HG02884 (cell line): ENCODE measurements around the gene CTBP2.
"Not testable (repeated sequence)": the region's sequence is repeated elsewhere in the genome, so short reads cannot be mapped to it uniquely, and the experiment has no call there.

ENCODE experiments used
- ATAC-seq: cut with Tn5 transposase; IDR thresholded peaks from one replicate; pipeline ENCODE4 v1.9.1; 2021; ENCODE audit warnings: mild to moderate bottlenecking, moderate library complexity; ENCODE audit not compliant: unreplicated experiment

CTBP2 gene

DNA sequence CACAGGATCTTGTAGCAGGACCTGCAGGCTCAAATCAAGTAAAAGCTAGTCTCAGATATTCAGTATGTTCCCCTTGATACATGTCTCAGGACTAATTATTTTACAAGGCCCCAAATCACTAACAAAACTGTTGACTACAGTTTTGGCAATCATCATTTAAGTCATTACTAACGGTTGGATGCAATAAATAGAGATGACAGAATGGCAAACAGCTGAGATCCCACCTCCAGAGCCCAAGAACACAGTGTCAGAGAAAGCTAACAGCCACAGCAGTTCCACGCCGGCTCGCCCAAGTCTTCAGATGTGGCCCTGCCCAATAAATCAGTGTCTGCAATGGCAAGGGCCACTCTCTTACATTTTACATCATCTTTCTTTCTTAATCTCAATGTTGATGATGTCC is 87.6 kb downstream of the CTBP2 start:
- no peak for ATAC-seq

DNA sequence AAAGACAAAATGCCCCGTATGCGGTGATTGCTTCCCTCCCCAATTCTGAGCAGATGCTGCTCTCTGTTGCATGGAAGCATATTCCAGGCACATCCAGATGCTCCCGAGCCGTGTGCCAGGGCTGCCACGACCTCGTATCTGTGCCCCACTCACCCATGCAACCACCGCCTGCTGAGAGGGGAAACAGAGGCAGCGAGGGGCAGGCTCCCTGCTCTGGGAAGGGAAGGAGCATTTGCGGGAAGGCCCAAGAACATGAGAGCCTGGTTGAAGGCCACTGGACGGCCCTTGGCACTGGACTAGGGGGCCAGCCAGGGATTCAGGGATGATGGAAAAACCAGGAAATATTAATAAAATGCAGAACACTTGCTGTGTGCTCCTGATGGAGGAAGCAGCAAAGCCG is 89.4 kb downstream of the CTBP2 start:
- ATAC-seq = no peak

DNA sequence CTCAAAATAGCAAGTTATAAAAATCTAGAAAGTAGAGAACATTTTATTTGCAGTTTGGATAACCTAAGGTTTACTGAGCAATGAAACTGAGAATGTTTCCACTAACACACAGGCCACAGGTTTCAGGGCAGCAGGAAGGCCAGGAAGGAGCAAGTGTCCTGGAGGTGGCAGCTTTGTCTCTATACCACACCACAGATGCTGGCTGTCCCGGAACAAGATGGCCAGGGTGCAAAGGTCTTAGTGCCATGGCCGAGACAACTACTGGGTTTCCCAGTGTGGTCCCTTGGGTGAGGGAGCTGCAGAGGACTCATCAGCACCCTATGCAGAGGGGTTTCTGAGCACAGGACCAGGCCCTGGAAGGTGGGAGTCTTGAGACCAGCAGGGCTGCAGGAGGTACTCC is 92.0 kb downstream of the CTBP2 start:
- no peak for ATAC-seq

DNA sequence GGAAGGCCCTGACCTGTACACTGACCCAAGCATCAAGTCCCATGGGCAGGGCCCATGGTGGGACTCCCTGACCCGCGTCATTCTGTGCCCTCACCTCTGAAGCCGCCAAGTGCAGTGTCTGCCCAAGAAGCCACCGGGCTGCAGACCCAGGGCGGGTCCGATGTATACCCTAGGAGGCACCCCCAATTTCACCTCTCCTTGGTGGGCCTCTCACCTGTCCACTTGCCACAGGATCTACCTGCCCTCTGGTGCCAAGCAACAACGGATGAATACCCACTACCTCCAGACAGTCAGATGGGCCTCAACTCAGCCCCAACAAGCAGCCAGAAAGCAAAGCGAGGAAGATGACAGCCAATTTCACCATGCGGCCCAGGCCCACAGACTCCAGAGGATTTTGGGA is 92.6 kb downstream of the CTBP2 start:
- no peak for ATAC-seq

DNA sequence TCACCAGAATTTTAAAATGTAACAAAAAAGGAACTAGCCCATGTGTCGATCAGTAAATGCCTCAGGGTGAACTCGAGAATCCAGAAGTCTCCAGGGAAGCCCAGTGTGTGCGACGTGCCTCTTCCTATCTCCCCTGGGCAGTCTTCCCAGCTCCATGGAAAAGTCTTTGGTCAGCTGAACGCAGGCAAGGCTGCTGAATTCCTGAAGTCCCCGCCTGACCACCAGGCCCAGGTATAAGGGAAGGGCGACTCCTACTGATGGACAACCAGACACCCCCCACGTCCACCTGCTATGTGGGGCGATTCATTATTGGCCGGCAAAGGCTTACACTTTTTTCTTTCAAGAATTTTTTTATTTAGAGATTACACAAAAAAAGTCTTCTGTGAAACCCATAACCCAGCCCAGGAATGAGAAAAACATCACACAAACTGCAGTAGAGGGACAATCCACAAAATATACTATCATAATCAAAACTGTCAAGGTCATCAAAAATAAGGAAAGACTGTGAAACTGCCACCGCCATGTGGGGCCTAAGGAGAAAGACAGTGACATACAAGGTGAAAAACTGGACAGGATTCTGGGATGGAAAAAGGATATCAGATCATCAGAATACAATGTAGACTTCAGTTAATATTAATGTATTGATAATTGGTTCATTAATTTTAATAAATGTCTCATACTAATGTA is 93.5 kb downstream of the CTBP2 start:
- ATAC-seq = no peak

DNA sequence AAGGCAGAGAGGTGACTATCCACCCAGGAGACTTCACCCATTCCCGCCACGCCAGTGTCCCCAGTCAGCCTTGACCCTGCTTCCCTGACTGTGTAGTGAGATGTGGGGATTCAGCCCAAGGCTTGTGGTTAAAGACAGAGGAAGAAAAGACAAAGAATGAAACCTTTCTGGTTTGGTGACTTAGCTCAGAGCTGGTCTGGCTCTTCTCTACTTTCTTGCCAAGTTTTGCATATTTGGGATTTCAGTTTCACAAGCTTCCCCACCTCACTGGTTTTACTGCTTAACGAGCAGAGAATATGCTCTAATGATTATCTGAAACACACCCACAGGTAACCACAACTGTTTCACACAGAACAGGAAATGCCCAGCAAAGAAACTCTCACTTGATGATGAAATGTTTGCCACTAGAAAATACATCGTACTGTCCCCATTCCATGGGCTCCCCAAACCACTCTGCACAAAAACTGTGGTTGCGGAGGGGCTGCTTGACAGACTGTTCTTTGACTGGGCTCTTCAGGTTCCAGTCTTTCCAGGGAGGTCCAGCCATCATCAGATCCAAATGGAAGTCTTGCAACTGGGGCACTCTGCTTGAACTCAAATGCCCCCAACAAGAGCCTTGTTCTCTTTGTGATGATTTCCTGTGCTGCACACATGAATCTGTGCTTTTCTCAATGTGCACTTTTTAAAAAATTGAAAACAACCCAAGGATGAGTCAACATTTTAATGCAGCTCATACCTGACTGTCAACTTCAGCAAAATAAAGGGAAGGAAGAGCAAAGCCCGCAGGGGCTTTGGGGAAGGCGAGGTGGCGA is 95.5 kb downstream of the CTBP2 start:
- peak; percentile 81 for ATAC-seq

DNA sequence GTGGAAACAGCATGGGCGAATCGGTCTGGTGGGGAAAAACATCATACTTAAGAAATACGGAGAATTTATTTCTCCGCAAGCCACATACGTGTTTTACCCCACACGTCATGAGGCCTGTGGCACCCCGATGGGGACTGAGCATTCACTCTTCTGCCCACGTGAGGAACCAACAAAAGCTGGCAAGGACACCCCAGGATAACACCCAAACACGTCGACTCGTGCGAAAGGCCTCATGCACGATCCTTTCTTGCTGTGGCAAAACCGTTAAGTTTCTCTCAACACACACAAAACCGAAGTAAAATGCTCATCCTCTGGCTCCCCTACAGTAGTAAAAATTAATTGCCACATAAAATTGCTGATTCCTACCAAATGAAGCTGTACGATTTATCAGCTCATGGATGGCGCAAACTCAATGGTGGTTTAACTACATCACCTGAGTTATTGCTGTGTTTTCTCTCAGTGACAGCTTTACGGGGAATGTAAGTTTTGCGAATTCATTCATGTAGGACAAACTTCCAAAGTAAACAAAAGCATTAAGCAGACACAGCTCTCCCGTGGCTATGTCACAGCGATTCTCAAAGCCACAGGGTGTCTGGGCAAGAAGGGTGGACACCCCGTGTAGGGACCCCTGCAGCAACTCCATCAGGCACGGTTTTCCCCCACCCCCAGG is 97.0 kb downstream of the CTBP2 start:
- no peak for ATAC-seq

DNA sequence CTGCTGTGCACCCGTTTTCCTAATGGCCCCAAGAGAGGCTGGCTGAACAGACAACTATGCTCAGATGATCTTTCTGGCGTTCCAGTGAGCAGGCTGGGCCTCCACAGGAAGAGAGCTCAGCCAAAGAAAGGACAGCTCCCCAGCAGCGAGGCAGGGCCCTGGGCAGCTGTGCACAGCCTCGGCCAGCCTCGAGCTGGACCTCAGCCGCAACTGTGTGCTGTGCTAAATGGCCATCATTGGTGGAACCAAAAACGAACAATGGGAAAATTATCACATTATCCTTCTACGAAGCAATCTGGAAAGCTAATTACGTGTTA is 97.5 kb downstream of the CTBP2 start:
- no peak for ATAC-seq

DNA sequence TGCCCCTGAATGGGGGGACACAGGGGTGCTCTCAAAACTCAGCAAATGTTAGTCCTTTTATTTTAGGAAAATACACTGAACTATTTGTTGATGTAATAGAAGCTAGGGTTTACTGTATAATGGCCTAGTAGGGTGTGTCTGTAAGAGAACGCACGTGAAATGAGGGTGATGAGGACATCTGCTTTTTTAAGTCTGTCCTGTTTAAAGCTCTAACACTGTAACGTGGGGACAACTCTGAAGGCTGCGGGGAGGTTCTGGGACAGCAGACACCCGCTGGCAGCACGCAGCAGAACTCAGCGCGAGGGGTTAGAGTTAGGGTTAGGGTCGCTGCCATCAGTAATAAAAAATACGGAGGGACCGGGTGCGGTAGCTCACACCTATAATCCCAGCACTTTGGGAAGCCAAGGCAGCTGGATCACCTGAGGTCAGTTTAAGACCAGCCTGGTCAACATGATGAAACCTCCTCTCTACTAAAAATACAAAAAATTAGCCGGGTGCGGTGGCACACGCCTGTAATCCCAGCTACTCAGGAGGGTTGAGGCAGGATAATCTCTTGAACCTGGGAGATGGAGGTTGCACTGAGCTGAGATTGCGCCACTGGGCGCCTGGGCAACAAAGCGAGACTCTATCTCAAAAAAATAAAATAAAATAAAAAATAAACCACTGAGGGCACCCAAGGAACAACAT is 98.0 kb downstream of the CTBP2 start:
- ATAC-seq = no peak

DNA sequence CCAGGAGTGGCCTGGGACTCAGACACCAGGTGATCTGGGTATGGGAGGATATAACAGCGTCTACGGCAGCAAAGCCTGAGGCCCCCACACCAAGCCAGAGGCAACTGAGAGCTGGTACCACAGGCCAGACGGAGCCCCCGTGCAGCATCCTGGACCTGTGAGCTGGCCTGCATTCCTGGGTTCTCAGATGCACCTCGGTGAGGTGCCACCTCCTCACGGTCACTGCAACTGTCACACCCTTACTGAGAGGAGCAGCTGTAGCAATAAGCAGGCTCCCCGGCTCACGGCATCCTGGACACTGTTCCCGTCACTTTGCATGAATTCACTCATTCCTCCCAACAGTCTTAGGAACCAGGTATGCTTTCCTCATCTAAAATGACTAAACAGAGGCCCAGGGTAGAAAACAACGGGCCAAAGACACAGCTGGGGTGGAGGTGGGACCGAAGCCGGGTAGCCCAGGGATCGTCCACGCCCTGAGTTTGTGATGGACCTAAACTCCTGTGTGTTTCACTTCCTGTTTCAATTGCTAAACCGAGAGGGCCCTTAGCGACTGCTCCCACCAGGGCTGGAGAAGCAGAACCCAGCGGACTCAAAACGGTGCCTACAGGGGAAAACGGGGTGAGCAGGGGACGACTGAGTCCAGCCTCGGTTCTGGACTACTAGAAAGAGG is 98.7 kb downstream of the CTBP2 start:
- peak; percentile 38 for ATAC-seq

DNA sequence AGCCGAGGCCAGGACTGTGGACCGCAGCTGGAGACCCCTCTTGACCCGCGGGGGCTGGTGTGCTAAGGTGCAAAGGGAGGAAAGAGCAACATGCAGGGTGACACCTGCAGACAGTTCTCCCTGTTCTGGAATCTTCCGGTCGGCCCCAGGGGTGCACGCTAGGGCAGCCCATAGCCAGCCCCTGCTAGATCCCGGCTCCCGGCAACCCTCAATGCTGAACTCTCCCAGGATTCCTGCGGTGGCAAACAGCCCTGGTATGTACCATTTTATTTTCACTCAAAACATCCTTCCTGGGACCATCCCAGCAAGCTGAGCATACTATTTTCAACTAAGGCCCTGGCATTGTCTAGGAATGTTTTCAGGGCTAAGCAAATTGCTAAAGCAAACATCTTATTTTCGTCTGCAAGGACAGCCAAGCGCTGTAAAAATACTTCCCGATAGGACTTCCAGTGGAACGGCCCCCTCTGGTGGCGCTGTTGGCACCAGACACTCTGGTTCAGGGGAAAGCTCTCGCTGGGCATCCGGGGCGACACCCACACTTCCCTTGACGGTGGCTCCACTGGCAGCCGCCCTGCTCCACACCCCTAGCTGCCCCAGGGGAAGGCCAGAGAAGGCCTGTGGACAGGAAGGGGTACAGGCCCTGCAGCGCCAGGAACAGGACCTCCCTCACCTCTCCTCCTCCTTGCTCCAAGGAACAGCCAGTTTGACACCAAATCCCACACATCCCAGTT is 99.4 kb downstream of the CTBP2 start:
- ATAC-seq = no peak

DNA sequence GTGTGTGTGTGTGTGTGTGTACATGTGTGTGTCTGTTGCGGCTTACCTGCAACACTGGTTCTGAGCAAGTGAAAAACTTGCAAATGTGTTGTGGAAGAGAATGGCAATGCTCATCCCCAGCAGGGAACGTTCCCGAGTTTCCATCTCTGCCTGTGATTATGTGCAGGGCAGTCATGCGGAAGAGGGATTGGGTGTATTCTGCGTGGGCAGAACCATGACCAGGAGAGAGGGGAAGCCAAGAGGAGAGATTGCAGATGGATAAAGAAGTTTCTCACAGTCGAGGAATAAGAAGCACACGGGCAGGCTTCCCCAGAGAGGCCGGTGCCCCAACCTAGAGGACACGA is 99.9 kb downstream of the CTBP2 start:
- ATAC-seq = no peak

DNA sequence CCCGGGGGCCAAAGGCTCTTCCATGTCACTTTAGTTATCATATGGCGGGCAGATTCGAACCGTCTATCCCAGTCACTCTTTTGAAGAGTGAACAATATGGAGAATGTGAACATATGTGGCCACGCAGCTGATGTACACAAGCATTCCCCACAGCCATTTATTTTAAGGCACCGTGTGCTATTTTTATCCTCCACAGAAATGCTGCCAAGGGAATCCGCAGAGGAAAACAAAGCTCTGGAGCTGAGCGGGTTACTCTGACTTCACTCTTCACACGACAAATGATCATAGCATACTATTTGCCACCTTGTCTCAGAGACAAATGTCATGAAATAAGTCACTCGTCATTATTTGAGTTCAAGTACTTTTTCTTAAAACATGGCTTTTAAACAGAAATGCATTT is 100.3 kb downstream of the CTBP2 start:
- no peak for ATAC-seq

DNA sequence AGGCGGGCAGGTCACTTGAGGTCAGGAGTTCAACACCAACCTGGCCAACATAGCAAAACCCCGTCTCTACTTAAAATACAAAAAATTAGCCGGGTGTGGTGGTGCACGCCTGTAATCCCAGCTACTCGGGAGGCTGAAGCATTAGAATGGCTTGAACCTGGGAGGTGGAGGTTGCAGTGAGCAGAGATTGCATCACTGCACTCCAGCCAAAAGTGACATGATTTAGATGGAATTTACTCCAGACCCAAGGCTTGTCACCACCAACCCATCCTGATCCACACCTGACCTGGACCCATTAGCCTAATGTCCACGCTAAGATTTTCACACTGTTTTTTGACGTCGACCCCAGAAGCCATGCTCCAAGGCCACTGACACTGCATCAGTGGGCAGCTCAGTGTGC is 101.0 kb downstream of the CTBP2 start:
- not testable (repeated sequence) for ATAC-seq

DNA sequence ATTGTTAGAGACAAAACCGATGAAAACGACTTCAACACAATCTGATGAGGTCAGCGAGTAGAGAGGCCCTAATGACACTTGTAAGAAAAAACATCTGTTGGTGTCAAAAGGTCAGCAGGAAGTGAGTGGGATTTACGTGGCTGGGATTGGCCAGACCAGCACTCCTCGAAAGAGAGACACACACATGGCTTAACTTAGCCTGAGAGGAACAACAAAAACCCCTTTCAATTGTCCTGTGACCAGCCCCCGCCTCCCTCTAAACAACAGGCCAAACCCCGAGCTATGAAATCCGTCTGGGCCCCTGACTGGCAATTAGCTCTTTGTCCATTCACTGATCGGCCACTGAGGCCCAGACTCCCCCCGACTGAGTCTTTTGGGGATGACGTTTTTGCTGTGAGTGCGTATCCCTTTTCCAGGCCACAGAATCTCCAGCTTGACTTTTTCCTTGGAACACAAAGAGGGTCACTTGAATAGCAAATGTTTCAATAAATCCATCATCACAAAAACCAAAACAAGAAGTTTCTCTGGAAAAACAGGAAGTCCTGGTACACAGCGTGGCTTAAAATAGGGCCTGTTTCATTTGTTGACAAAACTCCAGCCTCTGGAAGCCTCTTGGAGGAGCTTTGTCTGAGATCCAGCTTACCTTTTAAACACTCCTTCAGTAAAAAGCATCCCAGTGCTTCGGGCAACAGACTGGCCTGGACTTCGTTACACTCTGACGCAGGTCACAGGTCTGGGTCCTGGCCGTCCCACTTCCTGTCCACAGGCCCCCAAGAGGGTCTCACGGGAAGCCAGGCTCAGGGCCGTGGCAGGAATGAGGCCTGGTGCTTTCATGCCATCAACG is 103.0 kb downstream of the CTBP2 start:
- no peak for ATAC-seq

DNA sequence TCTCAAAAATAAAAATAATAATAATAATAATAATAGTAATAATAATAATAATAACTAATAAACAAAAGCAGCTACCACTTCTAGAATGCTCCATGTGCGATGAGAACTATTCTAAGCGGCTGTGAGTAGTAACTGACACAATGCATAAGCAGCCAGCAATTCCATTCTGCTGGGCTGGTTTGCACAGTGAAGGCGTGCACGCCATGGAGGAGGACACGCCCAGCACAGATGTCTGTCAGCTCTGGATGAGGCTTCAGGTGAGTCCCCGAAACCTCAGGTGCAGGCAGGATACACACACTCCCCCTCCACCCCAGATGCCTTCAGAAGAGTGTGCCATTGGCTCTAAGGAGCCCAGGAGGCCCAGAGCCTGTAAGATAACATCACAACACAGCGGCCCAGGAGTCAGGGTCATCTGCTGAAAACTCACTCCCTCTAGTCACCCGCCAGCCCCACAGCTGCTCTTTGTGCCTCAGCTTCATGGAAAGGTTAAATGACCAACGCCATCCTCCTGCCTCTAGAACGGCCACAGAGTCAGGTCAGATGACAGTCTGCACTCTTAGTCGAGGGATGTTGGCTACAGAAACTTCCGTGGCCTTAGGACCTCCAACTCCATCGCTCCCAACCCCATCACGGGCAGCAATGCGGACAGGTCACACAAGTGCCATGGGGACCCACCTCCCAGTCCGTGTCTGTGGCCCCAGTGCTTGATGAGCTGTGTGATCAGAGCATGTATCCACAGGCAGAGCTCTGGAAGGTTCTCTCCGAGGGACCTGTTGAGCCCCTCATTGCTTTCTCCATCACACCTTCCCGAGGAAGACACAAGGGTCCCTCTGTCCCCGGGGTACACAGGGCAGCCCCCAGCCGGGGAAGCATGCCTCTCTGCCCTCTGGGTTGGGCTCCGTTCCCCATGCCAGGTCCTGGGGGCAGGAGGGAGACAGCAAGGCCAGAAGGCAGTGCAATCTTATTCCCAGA is 103.9 kb downstream of the CTBP2 start:
- ATAC-seq = no peak

DNA sequence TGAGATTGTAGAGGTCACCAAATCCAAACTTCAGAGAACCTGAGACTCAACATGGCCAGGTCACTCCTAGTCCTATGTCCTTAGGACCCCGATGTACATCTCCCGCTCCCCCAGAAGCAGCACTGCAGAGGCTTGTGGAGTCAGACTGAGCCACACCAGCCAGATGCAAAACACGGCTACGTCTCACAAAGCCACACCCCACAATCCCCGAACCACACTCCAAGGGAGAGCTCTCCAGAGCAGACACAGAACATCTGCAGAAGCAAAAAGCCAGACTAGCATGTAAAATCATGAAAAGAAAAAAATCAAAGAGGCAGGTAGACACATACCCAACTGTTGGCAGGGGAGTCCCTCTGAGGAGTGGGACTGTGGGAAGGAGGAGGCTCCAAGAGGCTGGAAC is 104.9 kb downstream of the CTBP2 start:
- ATAC-seq = no peak

DNA sequence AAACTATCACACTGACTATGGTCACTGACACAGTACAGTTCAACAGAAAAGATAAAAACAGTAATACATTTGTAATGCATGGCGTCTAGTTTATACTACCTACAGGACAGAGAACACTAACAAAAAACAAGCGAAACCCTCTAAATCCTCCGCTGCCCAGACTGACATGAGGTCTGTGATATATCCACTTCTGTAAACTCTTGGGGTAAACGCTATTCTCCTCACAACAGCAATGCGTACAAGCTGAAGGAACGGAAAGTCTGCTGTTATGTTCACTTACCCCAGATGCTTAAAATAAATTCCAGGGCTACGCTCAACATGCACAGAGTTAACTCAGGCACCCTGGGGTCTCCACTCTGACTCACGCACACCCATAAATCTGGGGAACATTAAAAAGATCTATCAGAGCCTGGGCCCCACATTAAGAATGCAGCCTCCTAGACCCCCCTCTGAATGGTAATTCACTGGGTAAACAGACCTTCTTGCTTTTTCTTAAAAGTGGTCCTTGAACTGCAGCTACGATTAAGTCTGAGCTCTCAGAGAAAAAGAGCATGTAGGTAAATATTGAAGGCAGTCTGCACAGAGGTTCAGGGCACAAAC is 105.6 kb downstream of the CTBP2 start:
- ATAC-seq = no peak
